Loucy (cell line): ENCODE results near the gene SPIN3.

ENCODE experiments used
- H2AFZ ChIP-seq: fragments of 200-600 bp; sonication (generic); 2 replicates; pipeline ENCODE4 v1.6.0; 2016; ENCODE audit warnings: antibody characterized with exemption, mild to moderate bottlenecking, low read length, moderate library complexity
- H3F3A ChIP-seq: fragments of 200-600 bp; 2 replicates; pipeline ENCODE4 v1.6.0; 2016; ENCODE audit warnings: antibody characterized with exemption, low read depth, mild to moderate bottlenecking
- H3K27me3 ChIP-seq: fragments of 200-600 bp; sonication (generic); 2 replicates; pipeline ENCODE4 v1.6.1; 2014; ENCODE audit warnings: low read length, mild to moderate bottlenecking; ENCODE audit not compliant: insufficient read depth, poor library complexity, severe bottlenecking
- H3K36me3 ChIP-seq: fragments of 200-600 bp; sonication (generic); 2 replicates; pipeline ENCODE4 v1.6.1; 2016; ENCODE audit warnings: low read length; ENCODE audit not compliant: insufficient read depth
- H3K4me1 ChIP-seq: fragments of 200-600 bp; sonication (generic); 2 replicates; pipeline ENCODE4 v1.5.1; 2014; ENCODE audit warnings: low read length, mild to moderate bottlenecking; ENCODE audit not compliant: insufficient read depth, poor library complexity, severe bottlenecking
- H3K4me2 ChIP-seq: fragments of 200-600 bp; sonication (generic); 2 replicates; pipeline ENCODE4 v1.6.0; 2014; ENCODE audit warnings: antibody characterized with exemption, low read length, low read depth, mild to moderate bottlenecking; ENCODE audit not compliant: poor library complexity, severe bottlenecking
- H3K4me3 ChIP-seq: fragments of 200-600 bp; sonication (generic); 2 replicates; pipeline ENCODE4 v1.5.1; 2014; ENCODE audit warnings: low read length, mild to moderate bottlenecking, mixed read lengths; ENCODE audit not compliant: poor library complexity, severe bottlenecking
- H3K79me2 ChIP-seq: fragments of 200-600 bp; sonication (generic); 2 replicates; pipeline ENCODE4 v1.6.1; 2014; ENCODE audit warnings: low read length; ENCODE audit not compliant: insufficient read depth
- H3K9ac ChIP-seq: fragments of 200-600 bp; sonication (generic); 2 replicates; pipeline ENCODE4 v1.6.0; 2014; ENCODE audit warnings: mild to moderate bottlenecking, low read depth, low read length, moderate library complexity; ENCODE audit not compliant: poor library complexity, severe bottlenecking
- H3K9me2 ChIP-seq: fragments of 200-600 bp; sonication (generic); replicated peaks from 2 replicates; pipeline ENCODE4 v1.6.1; 2016; ENCODE audit warnings: low read depth, low read length, mixed read lengths
- H3K9me3 ChIP-seq: fragments of 200-600 bp; sonication (generic); 2 replicates; pipeline ENCODE4 v1.6.1; 2014; ENCODE audit warnings: mild to moderate bottlenecking, antibody characterized with exemption, low read length, low read depth; ENCODE audit not compliant: insufficient read depth
- H4K20me1 ChIP-seq: fragments of 200-600 bp; sonication (generic); 2 replicates; pipeline ENCODE4 v1.6.0; 2014; ENCODE audit warnings: antibody characterized with exemption, low read length, mild to moderate bottlenecking; ENCODE audit not compliant: insufficient read depth, poor library complexity, severe bottlenecking
- EZH2phosphoT487 ChIP-seq: fragments of 200-600 bp; IDR thresholded peaks from 2 replicates; pipeline ENCODE4 v1.6.1; 2018; ENCODE audit warnings: antibody characterized with exemption, mild to moderate bottlenecking, moderate library complexity, borderline replicate concordance
- TF ChIP-seq, protein P1 (sequence below): fragments of 200-600 bp; sonication (generic); conservative IDR thresholded peaks from 2 replicates; pipeline ENCODE4 v1.5.1; 2014; ENCODE audit warnings: mild to moderate bottlenecking, antibody characterized with exemption, low read length

SPIN3 gene

DNA sequence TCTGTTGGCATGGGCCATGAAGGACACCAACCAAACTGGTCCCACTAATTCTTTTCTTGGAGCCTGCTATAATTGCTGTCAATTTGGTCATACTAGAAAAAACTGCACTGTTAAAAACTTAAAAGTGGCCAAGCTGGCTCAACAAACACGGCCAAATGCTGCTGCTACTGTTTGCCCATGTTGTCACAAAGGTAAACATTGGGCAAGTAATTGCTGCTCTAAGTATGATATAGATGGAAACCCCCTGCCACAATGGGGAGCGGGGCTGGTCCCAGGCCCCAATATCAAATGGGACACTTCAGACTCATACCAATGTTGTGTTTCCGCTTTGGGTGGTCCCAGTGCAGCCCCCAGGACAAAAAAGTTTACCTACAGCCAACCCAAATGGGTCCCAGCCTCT lies 52.1 kb downstream of the SPIN3 start:
- Histone ChIP-seq H4K20me1 (no peaks in the 10 kb centered on the region), H3K9me3 (no peaks in the 10 kb centered on the region), H3K9ac (no peak overlapping the region), H3K79me2 (no peaks in the 10 kb centered on the region), H3K4me2 (no peak overlapping the region), H2AFZ (no peak overlapping the region), H3K36me3 (no peaks in the 10 kb centered on the region), H3K4me1 (no peaks in the 10 kb centered on the region), H3F3A (no peaks in the 10 kb centered on the region), H3K27me3 (no peaks in the 10 kb centered on the region), H3K9me2 (no peaks in the 10 kb centered on the region), H3K4me3 (no peak overlapping the region)
- no peak for TF ChIP-seq EZH2phosphoT487
- TF ChIP-seq, protein P1, sequence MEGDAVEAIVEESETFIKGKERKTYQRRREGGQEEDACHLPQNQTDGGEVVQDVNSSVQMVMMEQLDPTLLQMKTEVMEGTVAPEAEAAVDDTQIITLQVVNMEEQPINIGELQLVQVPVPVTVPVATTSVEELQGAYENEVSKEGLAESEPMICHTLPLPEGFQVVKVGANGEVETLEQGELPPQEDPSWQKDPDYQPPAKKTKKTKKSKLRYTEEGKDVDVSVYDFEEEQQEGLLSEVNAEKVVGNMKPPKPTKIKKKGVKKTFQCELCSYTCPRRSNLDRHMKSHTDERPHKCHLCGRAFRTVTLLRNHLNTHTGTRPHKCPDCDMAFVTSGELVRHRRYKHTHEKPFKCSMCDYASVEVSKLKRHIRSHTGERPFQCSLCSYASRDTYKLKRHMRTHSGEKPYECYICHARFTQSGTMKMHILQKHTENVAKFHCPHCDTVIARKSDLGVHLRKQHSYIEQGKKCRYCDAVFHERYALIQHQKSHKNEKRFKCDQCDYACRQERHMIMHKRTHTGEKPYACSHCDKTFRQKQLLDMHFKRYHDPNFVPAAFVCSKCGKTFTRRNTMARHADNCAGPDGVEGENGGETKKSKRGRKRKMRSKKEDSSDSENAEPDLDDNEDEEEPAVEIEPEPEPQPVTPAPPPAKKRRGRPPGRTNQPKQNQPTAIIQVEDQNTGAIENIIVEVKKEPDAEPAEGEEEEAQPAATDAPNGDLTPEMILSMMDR, result no peak
